Loucy (cell line): ENCODE results near the gene MRPS27.

Experiments used
- H2AFZ ChIP-seq: fragments of 200-600 bp; sonication (generic); 2 replicates; pipeline ENCODE4 v1.6.0; 2016; ENCODE audit warnings: antibody characterized with exemption, mild to moderate bottlenecking, low read length, moderate library complexity
- H3F3A ChIP-seq: fragments of 200-600 bp; 2 replicates; pipeline ENCODE4 v1.6.0; 2016; ENCODE audit warnings: antibody characterized with exemption, low read depth, mild to moderate bottlenecking
- H3K27me3 ChIP-seq: fragments of 200-600 bp; sonication (generic); 2 replicates; pipeline ENCODE4 v1.6.1; 2014; ENCODE audit warnings: low read length, mild to moderate bottlenecking; ENCODE audit not compliant: insufficient read depth, poor library complexity, severe bottlenecking
- H3K36me3 ChIP-seq: fragments of 200-600 bp; sonication (generic); 2 replicates; pipeline ENCODE4 v1.6.1; 2016; ENCODE audit warnings: low read length; ENCODE audit not compliant: insufficient read depth
- H3K4me1 ChIP-seq: fragments of 200-600 bp; sonication (generic); 2 replicates; pipeline ENCODE4 v1.5.1; 2014; ENCODE audit warnings: low read length, mild to moderate bottlenecking; ENCODE audit not compliant: insufficient read depth, poor library complexity, severe bottlenecking
- H3K4me2 ChIP-seq: fragments of 200-600 bp; sonication (generic); 2 replicates; pipeline ENCODE4 v1.6.0; 2014; ENCODE audit warnings: antibody characterized with exemption, low read length, low read depth, mild to moderate bottlenecking; ENCODE audit not compliant: poor library complexity, severe bottlenecking
- H3K4me3 ChIP-seq: fragments of 200-600 bp; sonication (generic); 2 replicates; pipeline ENCODE4 v1.5.1; 2014; ENCODE audit warnings: low read length, mild to moderate bottlenecking, mixed read lengths; ENCODE audit not compliant: poor library complexity, severe bottlenecking
- H3K79me2 ChIP-seq: fragments of 200-600 bp; sonication (generic); 2 replicates; pipeline ENCODE4 v1.6.1; 2014; ENCODE audit warnings: low read length; ENCODE audit not compliant: insufficient read depth
- H3K9ac ChIP-seq: fragments of 200-600 bp; sonication (generic); 2 replicates; pipeline ENCODE4 v1.6.0; 2014; ENCODE audit warnings: mild to moderate bottlenecking, low read depth, low read length, moderate library complexity; ENCODE audit not compliant: poor library complexity, severe bottlenecking
- H3K9me2 ChIP-seq: fragments of 200-600 bp; sonication (generic); replicated peaks from 2 replicates; pipeline ENCODE4 v1.6.1; 2016; ENCODE audit warnings: low read depth, low read length, mixed read lengths
- H3K9me3 ChIP-seq: fragments of 200-600 bp; sonication (generic); 2 replicates; pipeline ENCODE4 v1.6.1; 2014; ENCODE audit warnings: mild to moderate bottlenecking, antibody characterized with exemption, low read length, low read depth; ENCODE audit not compliant: insufficient read depth
- H4K20me1 ChIP-seq: fragments of 200-600 bp; sonication (generic); 2 replicates; pipeline ENCODE4 v1.6.0; 2014; ENCODE audit warnings: antibody characterized with exemption, low read length, mild to moderate bottlenecking; ENCODE audit not compliant: insufficient read depth, poor library complexity, severe bottlenecking
- EZH2phosphoT487 ChIP-seq: fragments of 200-600 bp; IDR thresholded peaks from 2 replicates; pipeline ENCODE4 v1.6.1; 2018; ENCODE audit warnings: antibody characterized with exemption, mild to moderate bottlenecking, moderate library complexity, borderline replicate concordance
- TF ChIP-seq, protein P1 (sequence below): fragments of 200-600 bp; sonication (generic); conservative IDR thresholded peaks from 2 replicates; pipeline ENCODE4 v1.5.1; 2014; ENCODE audit warnings: mild to moderate bottlenecking, antibody characterized with exemption, low read length

MRPS27 gene

DNA sequence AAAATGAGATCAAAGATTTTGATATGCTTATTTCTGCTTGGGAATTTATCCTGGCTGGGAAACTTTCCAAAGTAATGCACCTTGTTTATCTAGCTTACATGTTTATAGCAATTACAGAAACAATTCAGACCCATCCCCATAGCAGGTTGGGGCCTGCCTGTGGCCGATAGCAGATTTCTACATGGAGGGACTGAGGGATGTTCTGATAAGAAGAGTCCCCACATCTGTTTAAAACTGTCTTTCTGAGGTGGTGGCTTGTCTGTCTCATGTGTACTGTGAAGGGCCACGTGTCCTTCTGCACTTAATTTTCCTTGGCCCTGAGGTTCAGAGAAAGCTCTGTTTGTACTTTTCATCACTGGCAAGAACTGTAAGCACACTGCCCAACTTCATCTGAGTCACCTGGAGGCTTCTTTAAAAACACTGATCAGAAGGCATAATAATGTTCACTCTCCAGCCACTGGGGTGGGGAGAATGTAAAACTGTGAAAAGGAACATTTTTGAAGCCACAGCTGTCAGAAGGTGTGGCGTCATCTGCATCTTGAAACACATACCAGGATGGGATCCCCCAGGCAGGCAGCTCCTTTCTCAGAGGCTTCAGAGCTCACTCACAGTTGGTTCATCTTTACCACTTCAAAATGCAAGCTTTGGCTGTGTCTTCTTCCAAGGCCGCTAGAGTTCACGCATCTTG lies 132.5 kb downstream of the MRPS27 start:
- no peak overlapping the region for H3K4me2 ChIP-seq
- no peaks in the 10 kb centered on the region for H3K9me3 ChIP-seq

DNA sequence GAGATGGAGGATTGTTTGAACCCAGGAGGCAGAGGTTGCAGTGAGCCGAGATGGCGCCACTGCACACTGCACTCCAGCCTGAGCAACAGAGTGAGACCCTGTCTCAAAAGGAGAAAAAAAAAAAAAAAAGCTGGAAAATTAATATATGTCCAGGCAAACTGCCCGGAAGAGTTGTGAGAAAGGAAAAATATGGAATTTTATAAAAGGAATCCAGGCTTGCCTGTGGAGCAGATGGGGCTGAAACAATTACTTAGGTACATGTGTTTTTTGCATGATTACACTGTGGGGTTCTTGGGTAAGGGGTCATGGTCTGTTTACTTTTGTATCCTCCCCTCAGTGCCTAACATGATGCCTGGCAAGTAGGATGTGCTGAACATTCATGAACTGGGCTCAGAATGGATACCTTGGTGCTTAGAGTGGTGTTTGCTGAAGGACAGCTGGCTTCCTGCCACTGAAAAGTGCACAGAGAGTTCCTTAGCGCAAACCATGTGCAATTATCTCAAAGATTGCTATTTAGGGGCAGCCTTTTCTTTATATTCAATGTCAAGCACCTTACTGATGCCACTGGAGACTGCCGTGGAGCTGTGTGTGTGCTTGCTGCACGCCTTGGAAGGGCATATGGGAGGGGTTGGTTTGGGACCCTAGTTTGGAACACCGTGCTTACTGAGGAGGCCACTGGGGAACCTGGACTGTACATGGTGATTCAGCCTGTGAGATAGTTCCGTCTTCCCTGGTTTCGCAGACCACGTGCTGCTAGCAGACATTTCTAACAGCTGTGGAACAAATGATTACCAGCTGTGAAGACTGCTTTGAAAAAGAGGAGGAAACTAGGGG lies 134.3 kb downstream of the MRPS27 start:
- no peaks in the 10 kb centered on the region for H3K36me3 ChIP-seq
- no peaks in the 10 kb centered on the region for H3K9me3 ChIP-seq
- H3K9ac ChIP-seq: no peak overlapping the region
- H4K20me1 ChIP-seq: no peaks in the 10 kb centered on the region
- H3K79me2 ChIP-seq: no peaks in the 10 kb centered on the region
- no peak for TF ChIP-seq EZH2phosphoT487
- TF ChIP-seq, protein P1, sequence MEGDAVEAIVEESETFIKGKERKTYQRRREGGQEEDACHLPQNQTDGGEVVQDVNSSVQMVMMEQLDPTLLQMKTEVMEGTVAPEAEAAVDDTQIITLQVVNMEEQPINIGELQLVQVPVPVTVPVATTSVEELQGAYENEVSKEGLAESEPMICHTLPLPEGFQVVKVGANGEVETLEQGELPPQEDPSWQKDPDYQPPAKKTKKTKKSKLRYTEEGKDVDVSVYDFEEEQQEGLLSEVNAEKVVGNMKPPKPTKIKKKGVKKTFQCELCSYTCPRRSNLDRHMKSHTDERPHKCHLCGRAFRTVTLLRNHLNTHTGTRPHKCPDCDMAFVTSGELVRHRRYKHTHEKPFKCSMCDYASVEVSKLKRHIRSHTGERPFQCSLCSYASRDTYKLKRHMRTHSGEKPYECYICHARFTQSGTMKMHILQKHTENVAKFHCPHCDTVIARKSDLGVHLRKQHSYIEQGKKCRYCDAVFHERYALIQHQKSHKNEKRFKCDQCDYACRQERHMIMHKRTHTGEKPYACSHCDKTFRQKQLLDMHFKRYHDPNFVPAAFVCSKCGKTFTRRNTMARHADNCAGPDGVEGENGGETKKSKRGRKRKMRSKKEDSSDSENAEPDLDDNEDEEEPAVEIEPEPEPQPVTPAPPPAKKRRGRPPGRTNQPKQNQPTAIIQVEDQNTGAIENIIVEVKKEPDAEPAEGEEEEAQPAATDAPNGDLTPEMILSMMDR: no peak
- no peaks in the 10 kb centered on the region for H3K4me1 ChIP-seq
- H3K4me3 ChIP-seq: no peak overlapping the region
- H3K4me2 ChIP-seq: no peak overlapping the region
- no peak overlapping the region for H2AFZ ChIP-seq
- H3F3A ChIP-seq: no peaks in the 10 kb centered on the region
- H3K27me3 ChIP-seq: no peaks in the 10 kb centered on the region
- H3K9me2 ChIP-seq: no peaks in the 10 kb centered on the region

More for the DNA sequence above, 132.5 kb downstream of the MRPS27 start:
- Histone ChIP-seq H3F3A (no peaks in the 10 kb centered on the region), H3K9me2 (no peaks in the 10 kb centered on the region), H3K27me3 (no peaks in the 10 kb centered on the region), H3K79me2 (no peaks in the 10 kb centered on the region), H3K9ac (no peak overlapping the region), H3K4me1 (no peaks in the 10 kb centered on the region), H4K20me1 (no peaks in the 10 kb centered on the region), H3K36me3 (no peaks in the 10 kb centered on the region), H2AFZ (no peak overlapping the region), H3K4me3 (no peak overlapping the region)
- no peak for TF ChIP-seq EZH2phosphoT487

DNA sequence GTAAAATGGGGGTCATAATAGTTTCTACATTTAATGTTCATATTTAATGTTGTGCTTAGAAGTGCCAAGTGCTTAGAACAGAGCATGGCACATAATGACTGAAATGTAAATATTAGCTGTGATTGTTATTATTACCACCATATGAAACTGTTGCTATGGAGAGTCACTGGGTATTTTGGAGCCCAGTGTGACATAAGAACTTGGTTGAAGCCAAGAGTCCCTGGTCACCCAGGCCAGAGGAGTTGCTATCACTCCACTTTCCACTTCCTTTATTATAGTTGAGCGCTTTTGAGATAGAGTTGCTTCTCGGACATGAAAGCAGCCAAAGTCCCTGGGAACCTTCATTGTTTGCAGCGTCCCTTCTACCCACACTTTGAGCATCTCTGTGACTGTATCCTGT lies 135.6 kb downstream of the MRPS27 start:
- Histone ChIP-seq H3K4me2 (no peak overlapping the region), H2AFZ (no peak overlapping the region), H3K4me3 (no peak overlapping the region), H3K79me2 (no peaks in the 10 kb centered on the region), H3K36me3 (no peaks in the 10 kb centered on the region), H3K4me1 (no peaks in the 10 kb centered on the region), H3K9ac (no peak overlapping the region), H3K9me2 (no peaks in the 10 kb centered on the region), H3K27me3 (no peaks in the 10 kb centered on the region), H4K20me1 (no peaks in the 10 kb centered on the region), H3K9me3 (no peaks in the 10 kb centered on the region), H3F3A (no peaks in the 10 kb centered on the region)
- TF ChIP-seq, protein P1: no peak
- no peak for TF ChIP-seq EZH2phosphoT487
